Measurements from ENCODE around the gene CEBPG.
A peak's percentile ranks its signal among the peaks of the same experiment; 100 is the strongest.

CEBPG gene

DNA sequence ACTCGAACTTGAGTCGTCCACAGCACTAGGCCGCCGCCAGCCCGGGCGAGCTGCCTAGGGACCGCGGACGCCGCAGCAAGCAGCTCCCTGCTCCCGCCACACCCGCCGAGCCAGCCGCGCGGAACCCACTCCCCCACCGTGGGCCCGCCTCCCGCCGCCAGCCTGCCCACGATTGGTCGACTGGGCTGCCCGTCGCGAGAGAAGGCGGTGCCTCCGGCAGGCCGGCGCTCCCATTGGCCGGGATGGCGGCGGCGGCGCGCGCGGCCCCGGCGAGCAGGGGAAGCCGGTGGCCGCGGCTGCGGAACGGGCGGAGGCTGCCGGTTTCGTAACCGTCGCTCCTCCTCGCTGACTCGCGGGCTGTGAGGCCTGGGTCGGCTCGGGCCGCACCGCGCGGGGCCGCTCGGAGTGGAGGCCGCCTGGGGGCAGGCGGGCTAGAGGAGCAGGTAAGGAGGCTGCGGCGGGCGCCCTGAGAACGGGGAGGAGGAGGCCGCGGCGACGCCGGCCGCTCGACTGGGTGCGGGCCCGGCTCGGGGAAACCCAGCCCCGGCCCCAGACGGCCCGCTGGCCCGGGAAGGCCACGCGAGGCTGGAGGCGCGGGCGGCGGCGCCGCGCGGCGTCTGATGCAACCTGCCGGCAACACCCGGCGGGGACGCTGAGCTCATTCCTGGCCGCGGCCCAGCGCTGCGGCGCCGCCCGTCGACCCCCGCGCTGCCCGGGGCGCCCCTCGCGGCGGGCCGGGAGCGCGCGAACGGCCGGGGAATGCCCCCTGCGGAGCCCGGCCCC, at the start of gene CEBPG:
Gene CEBPG, plus strand, starts transcription at position 257 of the 783 bp plus-strand sequence. CDS start 5,531 bp downstream, outside the sequence.
- peak within 1 kb of the TSS; percentile 86 for H3K4me3 ChIP-seq (ENCODE audit: low read depth, low read length)
- TF ChIP-seq, protein P1, sequence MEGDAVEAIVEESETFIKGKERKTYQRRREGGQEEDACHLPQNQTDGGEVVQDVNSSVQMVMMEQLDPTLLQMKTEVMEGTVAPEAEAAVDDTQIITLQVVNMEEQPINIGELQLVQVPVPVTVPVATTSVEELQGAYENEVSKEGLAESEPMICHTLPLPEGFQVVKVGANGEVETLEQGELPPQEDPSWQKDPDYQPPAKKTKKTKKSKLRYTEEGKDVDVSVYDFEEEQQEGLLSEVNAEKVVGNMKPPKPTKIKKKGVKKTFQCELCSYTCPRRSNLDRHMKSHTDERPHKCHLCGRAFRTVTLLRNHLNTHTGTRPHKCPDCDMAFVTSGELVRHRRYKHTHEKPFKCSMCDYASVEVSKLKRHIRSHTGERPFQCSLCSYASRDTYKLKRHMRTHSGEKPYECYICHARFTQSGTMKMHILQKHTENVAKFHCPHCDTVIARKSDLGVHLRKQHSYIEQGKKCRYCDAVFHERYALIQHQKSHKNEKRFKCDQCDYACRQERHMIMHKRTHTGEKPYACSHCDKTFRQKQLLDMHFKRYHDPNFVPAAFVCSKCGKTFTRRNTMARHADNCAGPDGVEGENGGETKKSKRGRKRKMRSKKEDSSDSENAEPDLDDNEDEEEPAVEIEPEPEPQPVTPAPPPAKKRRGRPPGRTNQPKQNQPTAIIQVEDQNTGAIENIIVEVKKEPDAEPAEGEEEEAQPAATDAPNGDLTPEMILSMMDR (IDR thresholded peaks at IDR 0.05; ENCODE audit: borderline replicate concordance, insufficient read depth, low read depth, low read length), result peak; percentile 24; the same call in 1 of the 2 replicates

DNA sequence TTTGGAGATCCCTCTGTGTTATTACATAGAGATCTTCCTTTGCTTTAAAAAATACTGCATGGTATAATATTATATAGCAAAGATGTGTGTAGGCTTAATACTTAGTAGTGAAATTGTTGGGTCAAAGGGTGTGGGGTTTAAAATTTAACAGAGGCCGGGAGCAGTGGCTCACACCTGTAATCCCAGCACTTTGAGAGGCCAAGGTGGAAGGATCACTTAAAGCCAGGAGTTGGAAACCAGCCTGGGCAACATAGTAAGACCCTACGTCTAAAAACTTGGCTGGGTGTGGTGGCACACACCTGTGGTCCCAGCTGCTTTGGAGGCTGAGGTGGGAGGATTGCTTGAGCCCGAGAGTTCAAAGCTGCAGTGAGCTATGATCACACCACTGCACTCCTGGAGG, 48.9 kb upstream of the CEBPG start:
- H3K4me3 ChIP-seq (ENCODE audit: low read depth, low read length), result no peak overlapping the region
- TF ChIP-seq, protein P1 (IDR thresholded peaks at IDR 0.05; ENCODE audit: borderline replicate concordance, insufficient read depth, low read depth, low read length), result no peak

GRCh38 chr19:33325920-33326319, 47.6 kb upstream of the CEBPG start:
- no peak overlapping the region for H3K4me3 ChIP-seq (ENCODE audit: low read depth, low read length)
- TF ChIP-seq, protein P1 (IDR thresholded peaks at IDR 0.05; ENCODE audit: borderline replicate concordance, insufficient read depth, low read depth, low read length), result no peak

DNA sequence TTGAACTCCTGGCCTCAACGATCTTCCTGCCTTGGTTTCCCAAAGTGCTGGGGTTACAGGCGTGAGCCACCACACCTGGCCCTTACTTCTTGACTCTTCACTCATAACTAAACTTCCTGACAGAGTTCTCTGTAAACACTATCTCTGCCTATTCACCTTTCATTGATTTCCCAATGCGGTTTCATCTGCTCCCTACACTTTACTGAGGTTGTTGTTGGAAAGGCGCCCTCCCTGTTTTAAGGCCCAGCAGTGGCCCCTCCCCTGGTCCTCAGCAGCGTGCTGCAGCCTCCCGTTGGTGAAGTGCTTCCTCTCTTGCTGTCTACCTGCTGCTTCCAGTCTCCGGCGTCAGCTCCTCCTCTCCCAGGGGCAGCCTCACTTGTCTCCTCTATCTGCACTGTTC, 44.4 kb upstream of the CEBPG start:
- TF ChIP-seq, protein P1 (IDR thresholded peaks at IDR 0.05; ENCODE audit: borderline replicate concordance, insufficient read depth, low read depth, low read length), result no peak
- H3K4me3 ChIP-seq (ENCODE audit: low read depth, low read length), result no peak overlapping the region

DNA sequence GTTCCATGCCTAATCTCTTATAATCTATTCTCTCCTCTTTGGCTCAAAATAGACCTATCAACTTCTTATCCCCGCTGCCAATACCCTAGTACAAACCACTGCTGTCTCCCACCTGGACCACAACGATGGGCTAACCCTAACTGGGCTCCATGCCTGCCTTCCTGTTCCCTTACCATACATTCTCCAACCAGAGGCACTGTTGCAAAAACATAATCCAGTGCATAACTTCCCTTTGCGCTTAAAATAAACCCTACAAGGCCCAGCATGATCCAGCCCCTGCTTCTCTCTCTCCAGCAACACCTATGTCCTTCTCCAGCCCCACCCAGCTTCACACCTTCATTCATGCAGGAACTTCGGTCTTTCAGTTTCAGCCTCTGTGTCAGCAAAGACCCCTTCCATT, 43.8 kb upstream of the CEBPG start:
- no peak overlapping the region for H3K4me3 ChIP-seq (ENCODE audit: low read depth, low read length)
- TF ChIP-seq, protein P1 (IDR thresholded peaks at IDR 0.05; ENCODE audit: borderline replicate concordance, insufficient read depth, low read depth, low read length), result no peak

DNA sequence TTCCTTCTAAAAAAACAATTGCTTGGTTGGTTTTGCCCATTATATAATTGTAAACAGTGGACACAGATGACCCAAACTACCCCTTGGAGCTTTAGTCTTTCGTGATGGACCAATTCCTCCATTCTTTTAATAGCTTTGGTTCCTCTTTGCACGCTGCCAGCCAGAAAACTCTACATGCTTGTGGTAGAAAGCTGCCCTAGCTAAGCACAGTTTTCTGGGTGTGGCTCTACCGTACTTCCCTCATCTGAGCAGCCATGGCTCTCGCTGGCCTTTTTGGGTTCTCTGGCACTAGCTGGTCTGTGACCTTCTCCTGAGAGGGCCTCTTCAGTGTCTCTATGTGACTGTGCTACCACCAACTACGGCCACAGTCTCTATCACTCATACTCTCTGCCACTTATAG, 41.3 kb upstream of the CEBPG start:
- TF ChIP-seq, protein P1 (IDR thresholded peaks at IDR 0.05; ENCODE audit: borderline replicate concordance, insufficient read depth, low read depth, low read length), result no peak
- no peak overlapping the region for H3K4me3 ChIP-seq (ENCODE audit: low read depth, low read length)

- TF ChIP-seq, protein P1 (IDR thresholded peaks at IDR 0.05; ENCODE audit: borderline replicate concordance, insufficient read depth, low read depth, low read length), result no peak
- no peak overlapping the region for H3K4me3 ChIP-seq (ENCODE audit: low read depth, low read length)
These were observed 40.4 kb upstream of the CEBPG start for GRCh38 chr19:33333151-33333550.
